ENCODE data around the gene MBP.

Gene MBP

DNA sequence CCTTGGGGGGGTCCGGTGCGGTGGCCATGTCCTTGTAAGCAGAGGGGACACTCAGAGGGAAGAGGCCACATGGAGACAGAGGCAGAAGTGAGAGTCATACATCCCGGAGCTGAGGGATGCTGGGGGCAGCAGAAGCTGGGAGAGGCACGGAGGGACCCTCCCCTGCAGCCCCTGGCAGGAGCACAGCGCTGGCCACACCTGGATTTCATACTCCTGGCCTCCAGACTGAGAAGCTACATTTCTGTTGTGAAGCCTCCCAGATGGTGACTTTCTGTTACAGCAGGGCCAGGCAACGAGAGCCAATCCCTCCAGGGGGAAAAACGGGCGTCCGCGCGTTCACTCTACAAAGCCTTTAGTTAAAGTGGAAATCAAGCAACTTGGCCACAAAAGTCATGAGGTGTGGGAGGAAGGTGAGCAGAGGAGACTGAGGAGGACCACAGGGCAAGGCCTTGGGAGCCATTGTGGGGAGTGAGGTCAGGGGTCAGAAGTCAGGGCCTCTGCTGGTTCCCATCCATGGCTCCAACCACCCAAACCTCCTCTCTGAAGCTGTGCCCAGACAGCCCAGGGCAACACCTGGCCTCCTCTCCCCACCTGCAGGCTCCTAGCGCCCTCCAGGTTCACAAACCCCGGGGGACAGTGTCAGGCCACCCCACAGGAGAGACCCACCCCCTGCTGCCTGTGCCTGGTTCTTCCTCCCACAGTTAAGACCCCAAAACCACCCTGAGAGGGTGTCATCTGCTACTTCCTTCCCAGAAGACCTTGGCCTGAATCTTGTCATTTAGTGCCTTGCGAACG lies 4.5 kb upstream of the MBP start:
- no peak for DNase-seq (ENCODE audit: low read depth, low spot score)
- TF ChIP-seq, protein P1, sequence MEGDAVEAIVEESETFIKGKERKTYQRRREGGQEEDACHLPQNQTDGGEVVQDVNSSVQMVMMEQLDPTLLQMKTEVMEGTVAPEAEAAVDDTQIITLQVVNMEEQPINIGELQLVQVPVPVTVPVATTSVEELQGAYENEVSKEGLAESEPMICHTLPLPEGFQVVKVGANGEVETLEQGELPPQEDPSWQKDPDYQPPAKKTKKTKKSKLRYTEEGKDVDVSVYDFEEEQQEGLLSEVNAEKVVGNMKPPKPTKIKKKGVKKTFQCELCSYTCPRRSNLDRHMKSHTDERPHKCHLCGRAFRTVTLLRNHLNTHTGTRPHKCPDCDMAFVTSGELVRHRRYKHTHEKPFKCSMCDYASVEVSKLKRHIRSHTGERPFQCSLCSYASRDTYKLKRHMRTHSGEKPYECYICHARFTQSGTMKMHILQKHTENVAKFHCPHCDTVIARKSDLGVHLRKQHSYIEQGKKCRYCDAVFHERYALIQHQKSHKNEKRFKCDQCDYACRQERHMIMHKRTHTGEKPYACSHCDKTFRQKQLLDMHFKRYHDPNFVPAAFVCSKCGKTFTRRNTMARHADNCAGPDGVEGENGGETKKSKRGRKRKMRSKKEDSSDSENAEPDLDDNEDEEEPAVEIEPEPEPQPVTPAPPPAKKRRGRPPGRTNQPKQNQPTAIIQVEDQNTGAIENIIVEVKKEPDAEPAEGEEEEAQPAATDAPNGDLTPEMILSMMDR (IDR thresholded peaks at IDR 0.05; ENCODE audit: insufficient read depth, low read length, missing control alignments): no peak
- POLR2A ChIA-PET: no interaction called here
- CTCF ChIA-PET: no interaction called here
- H3K4me3 ChIP-seq (ENCODE audit: low read depth, low read length): no peak overlapping the region

DNA sequence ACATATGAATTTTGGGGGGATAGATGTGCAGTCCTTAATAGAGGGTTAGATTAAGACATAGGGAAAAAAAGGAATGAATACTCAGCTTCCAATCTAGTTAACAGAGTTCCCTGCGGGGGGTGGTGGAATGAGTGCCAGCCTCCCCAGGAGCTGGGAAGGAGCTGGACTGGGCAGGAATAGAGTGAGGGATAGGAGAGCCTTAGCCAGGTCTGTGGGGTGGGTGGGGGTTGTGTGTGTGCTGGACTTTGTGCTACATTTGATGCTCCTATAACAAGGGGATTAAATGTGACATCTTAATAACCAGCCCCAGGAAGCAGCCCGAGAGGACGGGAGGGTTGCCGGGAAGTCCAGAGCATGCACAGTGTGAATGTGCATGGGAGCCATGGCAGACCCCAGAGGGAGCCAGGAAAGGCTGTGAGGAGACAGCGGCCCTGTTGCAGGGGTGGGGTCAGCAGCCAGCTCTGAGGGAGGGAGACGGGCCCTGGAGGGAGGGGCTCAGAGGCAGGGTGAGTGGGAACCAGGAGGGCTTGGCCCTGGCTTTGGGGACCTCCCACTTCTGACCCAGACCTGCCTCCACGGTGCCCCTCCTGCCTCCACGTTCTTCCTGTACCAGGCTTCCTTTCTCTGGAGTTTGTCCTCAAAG lies 3.6 kb upstream of the MBP start:
- no peak overlapping the region for H3K4me3 ChIP-seq (ENCODE audit: low read depth, low read length)
- DNase-seq (ENCODE audit: low read depth, low spot score): no peak
- CTCF ChIA-PET: no interaction called here
- POLR2A ChIA-PET: no interaction called here
- TF ChIP-seq, protein P1 (IDR thresholded peaks at IDR 0.05; ENCODE audit: insufficient read depth, low read length, missing control alignments): no peak

DNA sequence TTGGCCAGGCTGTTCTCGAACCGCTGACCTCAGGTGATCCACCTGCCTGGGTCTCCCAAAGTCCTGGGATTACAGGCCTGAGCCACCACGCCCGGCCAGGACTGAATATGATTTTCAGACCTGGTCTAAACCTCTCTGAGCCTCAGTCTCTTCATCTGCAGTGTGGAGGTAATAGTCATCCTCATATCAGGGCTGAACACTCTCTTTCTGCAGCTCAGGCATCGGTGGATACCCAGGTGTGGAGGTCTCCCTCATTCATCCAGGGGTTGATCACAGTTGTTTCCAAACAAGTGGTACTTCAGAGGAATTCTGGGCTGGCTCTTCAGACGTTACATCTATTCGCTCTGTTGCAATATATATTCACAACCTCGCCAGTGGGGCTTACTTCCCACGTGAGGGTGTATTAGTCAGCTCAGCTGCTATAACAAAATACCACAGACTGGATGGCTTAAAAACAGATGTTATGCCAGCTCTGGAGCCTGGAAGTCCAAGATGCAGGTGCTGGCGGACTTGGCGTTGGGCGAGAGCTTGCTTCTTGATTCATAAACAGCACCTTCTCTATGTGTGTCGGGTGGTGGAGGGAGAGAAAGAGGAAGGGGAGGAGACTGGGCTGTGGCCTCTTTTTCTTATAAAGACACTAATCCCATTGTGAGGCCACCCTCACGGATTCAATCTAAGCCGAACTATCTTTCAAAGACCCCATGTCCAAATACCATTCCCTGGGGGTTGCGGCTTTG lies 2.9 kb upstream of the MBP start:
- TF ChIP-seq, protein P1 (IDR thresholded peaks at IDR 0.05; ENCODE audit: insufficient read depth, low read length, missing control alignments): no peak
- ChIA-PET POLR2A (no interaction called here), CTCF (interaction anchor here (0.9 to 1.5 kb wide), 2 partner anchors 13 to 135 kb away, joined by 3 to 5 read pairs; no protein-coding TSS in a partner anchor)
- no peak overlapping the region for H3K4me3 ChIP-seq (ENCODE audit: low read depth, low read length)
- no peak for DNase-seq (ENCODE audit: low read depth, low spot score)

DNA sequence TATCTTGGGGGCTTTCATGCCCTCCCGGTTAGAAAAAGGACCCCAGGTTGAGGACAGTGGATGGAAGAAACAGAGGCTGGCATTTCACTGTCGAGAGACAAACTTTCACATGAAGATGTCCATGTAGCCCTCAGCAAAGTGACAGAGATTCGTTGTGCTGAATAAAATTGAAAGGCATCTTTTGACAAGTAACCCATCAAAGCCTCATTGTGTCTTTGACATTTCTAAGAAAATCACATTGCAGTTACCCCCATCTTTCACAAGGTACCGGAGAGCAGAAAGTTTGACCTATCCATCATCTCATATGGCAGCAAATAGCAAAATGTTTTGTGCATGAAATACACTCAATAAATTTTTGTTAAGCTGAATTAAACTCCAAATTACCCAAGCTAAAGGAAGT lies 2.0 kb upstream of the MBP start:
- POLR2A ChIA-PET: no interaction called here
- TF ChIP-seq, protein P1 (IDR thresholded peaks at IDR 0.05; ENCODE audit: insufficient read depth, low read length, missing control alignments): no peak
- no peak overlapping the region for H3K4me3 ChIP-seq (ENCODE audit: low read depth, low read length)
- CTCF ChIA-PET: interaction anchor here (0.9 to 1.5 kb wide), 2 partner anchors 12 to 134 kb away, joined by 3 to 5 read pairs; no protein-coding TSS in a partner anchor
- DNase-seq (ENCODE audit: low read depth, low spot score): no peak

DNA sequence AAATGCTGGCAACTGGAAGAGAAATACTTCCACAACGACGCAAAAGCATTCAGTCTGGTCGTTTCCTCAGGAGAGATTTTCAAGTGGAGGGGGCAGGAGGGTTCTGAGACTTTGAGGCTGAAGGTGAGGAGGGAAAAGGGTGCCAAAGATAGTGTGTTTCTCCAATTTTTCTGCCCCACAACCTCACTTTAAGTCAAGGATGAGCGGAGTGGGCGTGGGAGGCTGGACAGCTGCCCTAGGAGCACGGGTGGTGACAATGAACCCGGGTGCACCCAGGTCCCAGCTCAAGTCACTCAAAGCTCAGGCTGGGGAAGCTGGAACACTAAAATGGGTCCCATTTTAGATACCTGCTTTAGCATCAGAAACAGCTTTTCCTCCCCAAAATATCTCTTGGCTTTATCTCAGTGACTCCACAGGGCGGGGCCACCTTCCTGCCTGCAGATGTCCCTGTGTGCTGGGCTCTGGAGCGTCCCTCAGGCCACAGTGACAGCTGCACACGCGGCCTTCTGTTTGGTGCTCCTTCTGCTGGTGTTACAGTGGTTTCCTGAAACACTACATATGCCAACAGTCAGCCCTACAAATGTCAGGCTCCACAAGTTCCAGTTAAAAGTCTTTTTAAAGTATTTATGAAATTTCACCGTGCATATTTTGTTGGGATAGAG lies 1.4 kb upstream of the MBP start:
- CTCF ChIA-PET: interaction anchor here (0.9 to 1.5 kb wide), 2 partner anchors 71 to 134 kb away, joined by 3 to 5 read pairs; no protein-coding TSS in a partner anchor
- POLR2A ChIA-PET: no interaction called here
- no peak overlapping the region for H3K4me3 ChIP-seq (ENCODE audit: low read depth, low read length)
- TF ChIP-seq, protein P1 (IDR thresholded peaks at IDR 0.05; ENCODE audit: insufficient read depth, low read length, missing control alignments): no peak
- DNase-seq (ENCODE audit: low read depth, low spot score): no peak

Measured in AG04449 (cell line).